GM19372 (cell line): Measurements from ENCODE around the gene SEMG1.

ENCODE experiments used
- ATAC-seq: cut with Tn5 transposase; IDR thresholded peaks from one replicate; pipeline ENCODE4 v1.9.1; 2021; ENCODE audit warnings: mild to moderate bottlenecking, low read depth, moderate library complexity; ENCODE audit not compliant: unreplicated experiment

SEMG1 gene

GRCh38 chr20:45206725-45207124, at the start of gene SEMG1:
Gene SEMG1 (plus strand): TSS chr20:45207033. CDS start chr20:45207054, 21 bp downstream.
- ATAC-seq = no peak

- ATAC-seq = no peak
These were observed 48.9 kb upstream of the SEMG1 start for GRCh38 chr20:45157962-45158361.

- no peak for ATAC-seq
These were observed 43.6 kb upstream of the SEMG1 start for GRCh38 chr20:45163083-45163803.

GRCh38 chr20:45164906-45165305, 41.9 kb upstream of the SEMG1 start:
- no peak for ATAC-seq

GRCh38 chr20:45173522-45173921, 33.3 kb upstream of the SEMG1 start:
- ATAC-seq = no peak

- no peak for ATAC-seq
These were observed 32.1 kb upstream of the SEMG1 start, which contains the start of gene PI3 for GRCh38 chr20:45174434-45175364. Gene PI3 (plus strand): TSS chr20:45174902. CDS start chr20:45174923, 21 bp downstream.

DNA sequence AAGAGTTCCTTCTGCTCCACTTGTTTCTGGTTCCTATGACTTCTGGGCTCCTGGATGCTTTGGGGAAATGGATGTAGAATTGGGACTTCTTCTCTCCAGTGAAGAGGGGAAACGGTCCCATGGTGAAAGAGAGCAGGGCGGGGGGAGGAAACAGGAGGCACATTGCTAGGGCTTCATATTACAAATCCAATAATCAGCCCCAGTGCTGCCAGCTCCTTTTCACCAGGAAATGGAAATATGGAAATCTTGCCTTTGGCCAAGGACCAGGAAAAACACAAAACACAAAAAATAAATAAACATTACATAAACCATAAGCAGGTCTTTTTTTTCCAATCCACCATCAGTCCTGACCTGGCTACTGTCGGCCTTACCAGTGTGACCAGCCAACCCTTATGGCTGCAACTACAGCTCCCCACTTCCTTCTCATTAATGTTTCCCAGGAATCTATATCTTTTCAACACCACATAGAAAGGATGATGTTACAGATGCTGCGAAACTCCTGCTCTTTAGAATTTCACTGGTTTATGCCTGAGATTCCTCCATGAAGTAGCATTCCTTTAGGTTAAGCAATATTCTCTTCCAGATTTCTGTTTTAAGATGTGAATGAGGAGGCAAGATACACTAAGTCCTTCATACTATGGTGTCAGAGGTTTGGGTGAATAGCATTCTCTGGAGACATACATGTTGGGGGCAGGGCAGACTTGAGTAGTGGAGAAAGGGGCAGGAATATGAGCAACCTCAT, 30.1 kb upstream of the SEMG1 start:
- ATAC-seq = no peak

- ATAC-seq = no peak
These were observed 27.7 kb upstream of the SEMG1 start for GRCh38 chr20:45179166-45179565.

GRCh38 chr20:45181639-45182038, 25.2 kb upstream of the SEMG1 start:
- no peak for ATAC-seq

- no peak for ATAC-seq
These were observed 23.7 kb upstream of the SEMG1 start for GRCh38 chr20:45183084-45183483.

DNA sequence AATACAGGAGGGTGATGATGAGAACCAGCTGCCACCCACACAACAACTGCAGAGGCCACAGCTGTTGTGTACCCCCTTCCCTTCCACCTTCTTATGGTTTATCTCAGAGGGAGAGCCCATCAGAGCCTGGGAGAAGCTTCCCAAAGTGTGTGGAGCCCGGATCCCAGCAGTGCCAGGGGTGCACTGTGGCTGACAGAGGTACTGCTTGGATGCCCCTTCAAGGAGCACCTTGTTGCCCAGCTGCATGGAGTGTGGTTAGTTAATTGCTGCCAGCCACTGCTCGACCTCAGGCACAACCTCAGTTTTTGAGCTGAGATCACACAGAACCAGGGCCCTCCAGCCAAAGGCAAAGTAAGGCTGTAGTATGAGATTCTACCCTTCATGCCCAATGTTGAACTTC, 19.1 kb upstream of the SEMG1 start:
- ATAC-seq = no peak

DNA sequence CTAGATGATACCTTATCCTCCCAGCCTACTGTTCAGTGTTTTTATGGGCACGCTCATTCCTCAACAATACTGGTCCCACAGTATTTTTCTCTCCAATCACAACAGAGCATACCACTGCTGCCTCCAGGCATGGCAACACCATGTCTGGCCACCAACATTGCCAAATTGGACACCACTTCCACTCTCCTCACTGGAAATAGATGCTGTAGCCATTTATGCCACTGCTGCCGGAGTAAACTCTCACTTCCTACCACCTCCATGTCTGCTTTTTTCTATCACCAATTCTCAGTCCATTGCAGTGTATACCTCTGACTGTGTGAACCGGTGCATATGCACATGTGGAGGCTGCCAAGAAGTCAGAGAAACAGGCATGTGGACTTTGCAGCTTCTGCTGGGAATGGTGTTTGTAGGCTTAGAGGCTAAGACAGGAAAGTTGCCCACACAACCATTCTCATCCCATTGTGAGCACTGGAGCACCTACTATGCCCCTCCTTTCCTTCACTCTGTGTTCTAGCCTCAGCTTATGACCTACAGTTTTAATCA, 17.7 kb upstream of the SEMG1 start:
- no peak for ATAC-seq

DNA sequence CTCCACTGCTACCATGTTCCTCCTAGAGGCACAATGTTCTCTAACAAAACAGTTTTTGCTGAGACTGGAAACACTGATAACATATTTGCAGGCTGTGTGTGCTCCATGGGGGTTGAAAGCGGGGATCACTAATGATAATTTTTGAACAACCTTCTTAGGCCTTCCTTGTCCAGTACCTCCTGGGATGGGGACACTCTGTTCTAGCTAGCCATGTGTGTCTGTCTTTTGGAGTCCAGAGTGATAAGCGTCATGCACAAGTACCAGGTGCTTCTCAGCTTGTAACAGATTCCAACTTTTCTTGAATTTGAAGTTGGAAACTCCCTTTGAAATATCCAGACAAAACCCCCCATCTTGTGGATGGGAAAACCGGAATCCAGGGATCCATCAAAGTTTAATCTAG, 17.0 kb upstream of the SEMG1 start:
- ATAC-seq = no peak

DNA sequence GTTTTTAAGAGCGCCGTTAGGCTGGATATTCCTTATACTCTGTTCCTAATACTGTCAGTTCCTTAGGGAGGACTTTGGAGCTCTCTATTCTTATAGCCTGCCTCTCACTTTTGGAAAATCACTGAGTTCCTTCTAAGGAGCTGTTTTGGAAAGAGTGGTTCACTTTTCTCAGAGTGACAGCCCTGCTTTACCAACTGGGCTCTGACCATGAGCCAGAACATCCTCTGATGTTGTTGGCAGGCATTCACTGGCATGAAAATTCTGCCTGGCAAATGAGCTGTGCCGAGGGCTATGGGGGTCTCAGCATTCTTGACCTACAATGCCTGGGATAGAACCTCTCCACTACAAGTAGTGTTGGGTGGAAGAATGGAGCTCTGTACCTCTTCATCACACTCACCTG, 14.9 kb upstream of the SEMG1 start:
- ATAC-seq = no peak

GRCh38 chr20:45193331-45193730, 13.5 kb upstream of the SEMG1 start:
- no peak for ATAC-seq

DNA sequence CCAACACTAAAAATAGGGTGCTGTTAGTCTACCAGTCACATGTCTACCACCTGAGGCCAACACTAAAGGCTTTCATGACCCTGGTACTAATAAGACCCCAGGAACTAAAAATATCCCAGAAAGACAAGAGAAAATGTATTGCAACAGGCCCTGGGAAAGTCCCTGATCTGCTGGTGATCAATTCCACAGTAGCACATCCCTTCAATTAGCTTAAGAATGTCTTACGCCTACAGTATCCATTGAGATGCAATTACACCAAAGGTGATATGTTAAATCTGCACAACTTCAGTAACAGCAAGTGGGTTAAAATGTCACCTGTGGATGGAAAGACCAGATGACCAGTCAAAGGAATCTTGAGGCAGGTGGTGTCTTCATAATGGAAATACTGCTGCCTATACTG, 3.1 kb downstream of the SEMG1 start:
- ATAC-seq = no peak

DNA sequence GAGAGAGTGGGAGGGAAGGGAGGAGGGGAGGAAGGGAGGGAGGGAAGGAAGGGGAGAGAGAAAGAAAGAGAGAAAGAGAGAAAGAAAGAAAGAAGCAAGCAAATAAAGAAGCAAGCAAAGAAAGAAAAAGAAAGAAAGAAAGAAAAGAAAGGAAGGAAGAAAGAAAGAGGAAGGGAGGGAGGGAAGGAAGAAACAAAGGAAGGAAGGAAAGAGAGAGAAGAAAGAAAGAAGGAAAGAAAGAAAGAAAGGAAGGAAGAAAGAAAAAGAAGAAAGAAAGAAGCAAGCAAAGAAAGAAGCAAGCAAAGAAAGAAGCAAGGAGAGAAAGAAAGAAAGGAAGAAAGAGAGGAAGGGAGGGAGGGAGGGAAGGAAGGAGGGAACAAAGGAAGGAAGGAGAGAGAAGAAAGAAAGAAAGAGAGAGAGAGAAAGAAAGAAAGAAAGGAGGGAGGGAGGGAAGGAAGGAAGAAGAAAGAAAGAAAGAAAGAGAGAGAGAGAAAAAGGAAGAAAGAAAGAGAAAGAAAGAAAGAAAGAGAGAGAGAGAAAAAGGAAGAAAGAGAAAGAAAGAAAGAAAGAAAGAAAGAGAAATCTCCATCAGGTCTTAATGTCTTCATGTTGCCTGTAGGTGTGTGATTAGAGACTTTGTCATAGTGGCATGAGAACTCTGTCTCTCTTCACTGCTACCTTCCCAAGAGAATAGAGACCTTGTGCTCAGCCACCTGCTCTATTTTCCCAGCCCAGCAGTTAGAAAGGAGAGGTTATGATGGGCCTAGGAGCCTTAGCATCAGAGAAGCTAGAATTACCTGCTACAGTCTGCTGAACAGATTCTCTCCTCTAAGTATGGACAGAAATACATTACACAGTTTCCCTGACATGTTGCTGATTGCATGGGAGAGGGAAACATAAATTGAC, 5.0 kb downstream of the SEMG1 start:
- ATAC-seq = no peak

DNA sequence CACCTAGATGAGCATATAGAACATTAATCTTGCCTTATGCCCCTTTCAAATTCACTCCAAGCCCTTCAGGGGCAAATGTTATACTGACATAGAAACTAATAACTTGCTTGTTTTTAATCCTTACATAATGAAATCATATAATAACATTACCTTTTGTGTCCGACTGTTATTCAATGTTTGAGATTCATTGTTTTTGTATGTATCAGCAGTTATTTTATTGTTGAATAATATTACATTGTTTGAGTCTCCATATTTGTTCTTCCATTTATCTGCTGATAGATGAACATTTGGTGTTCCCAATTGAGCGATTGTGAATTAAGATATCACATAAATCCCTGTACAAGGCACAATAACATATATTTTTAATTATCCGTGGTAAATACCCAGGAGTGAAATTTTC, 6.0 kb downstream of the SEMG1 start:
- ATAC-seq = no peak

DNA sequence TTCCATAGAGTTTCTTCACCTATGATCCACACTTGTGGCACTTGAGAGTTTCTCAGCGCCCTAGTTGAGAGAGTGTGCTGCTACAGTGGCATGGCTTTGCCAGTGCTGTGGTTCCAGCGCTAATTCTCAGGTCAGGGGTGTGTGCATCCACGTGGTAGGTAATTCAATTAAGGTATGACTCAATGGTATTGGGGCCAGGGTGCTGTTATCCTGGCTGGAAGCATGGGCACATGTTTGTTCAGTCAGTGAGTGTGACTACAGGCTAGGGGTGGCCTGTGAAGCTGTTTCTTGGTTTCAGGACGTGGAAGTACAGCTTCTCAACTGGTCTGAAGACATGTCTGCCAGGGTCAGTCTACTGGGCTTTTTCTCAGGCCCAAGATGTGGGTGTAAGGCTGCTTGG, 11.3 kb downstream of the SEMG1 start:
- ATAC-seq = no peak

DNA sequence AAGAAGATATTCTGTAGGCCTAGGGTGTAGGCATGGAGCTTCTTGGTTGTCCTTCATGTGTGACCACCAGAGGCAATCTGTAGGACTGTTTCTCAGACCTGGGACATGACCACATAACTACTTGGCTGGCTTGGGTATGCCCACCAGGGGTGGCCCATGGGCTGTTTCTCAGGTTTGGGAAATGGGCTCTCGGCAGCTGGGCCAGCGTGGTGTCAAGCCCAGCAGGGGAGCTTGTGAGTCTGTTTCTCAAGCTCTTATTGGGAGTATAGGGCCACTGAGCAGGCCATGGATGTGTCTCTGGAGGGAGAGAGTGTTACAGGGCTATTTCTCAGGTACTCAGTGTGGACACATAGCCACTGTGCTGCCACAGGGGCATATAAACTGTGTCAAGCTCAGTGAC, 11.8 kb downstream of the SEMG1 start:
- ATAC-seq = no peak
